Muscle of arm (tissue), 12 donors: ENCODE results near the gene ADARB2. TPM values are rescaled to one million over a fixed set of nuclear protein-coding genes. Genes with fewer than 3 reads are reported as not detected.
"Not testable (repeated sequence)": the region's sequence is repeated elsewhere in the genome, so short reads cannot be mapped to it uniquely, and the experiment has no call there.

Experiments used
- DNase-seq: peaks from one replicate; pipeline ENCODE4 v3.0.0-alpha.2; 2013
- polyA plus RNA-seq, 12 donors: library from polyadenylated mRNA; unstranded; fragments of 120-200 nt; gene quantifications; one replicate each; pipeline ENCODE4 v1.2.1, GENCODE V29; 2013; ENCODE audit not compliant: insufficient read length in 12 of 12

Gene ADARB2
- polyA plus RNA-seq, 12 donors = 0.07 to 0.48 (median 0.32) TPM; not detected in 2

DNA sequence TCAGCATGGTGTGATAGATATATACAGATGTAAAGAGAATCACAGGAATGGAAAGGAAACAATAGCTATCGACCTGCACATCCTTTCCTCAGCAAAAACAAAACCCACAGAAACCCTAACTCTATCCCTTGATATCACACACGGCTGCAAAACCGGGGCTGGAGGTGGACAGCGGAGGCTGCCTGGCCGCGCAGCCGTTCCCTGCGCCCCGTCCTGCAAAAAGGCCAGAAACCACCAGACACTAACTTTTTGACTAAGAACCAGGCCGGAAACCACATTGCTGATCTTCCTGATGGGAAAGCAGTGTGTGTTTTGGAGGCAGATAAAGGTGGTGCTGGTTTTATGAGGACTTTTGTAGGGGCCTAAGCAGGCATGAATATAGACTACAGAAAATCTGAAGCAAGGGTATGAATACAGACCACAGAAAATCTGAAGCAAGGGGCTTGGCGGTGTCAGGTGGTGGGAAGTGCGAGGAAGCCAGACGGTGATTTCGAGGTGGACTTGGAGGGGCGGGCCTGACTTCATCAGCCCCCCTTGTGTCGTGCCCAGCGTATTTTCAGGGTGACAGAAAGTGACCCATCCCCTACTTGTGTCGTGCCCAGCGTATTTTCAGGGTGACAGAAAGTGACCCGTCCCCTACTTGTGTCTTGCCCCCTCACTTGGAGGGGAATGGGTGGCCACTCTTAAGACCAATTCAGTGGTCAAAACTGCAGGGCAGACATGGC lies 557.8 kb downstream of the ADARB2 start:
- DNase-seq = no peak

DNA sequence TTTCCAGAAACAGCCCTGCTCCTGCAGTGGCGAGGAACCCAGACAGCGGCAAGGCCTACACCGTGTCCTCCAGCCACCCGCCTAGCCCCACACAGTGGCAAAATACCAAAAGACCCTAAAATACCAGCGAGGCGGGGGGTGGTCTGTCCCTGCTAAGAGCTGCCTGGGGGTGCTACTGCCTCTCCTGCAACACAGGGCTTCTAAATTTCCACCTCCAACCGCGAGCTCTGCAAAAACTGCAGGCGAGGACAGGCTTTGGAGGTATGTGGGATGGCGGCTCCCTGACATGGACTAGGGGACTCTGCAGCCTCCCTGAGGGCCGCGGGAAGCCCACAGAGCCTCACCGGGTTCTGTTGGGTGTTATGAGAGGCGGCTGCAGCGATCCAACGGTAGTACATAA lies 558.8 kb downstream of the ADARB2 start:
- no peak for DNase-seq

DNA sequence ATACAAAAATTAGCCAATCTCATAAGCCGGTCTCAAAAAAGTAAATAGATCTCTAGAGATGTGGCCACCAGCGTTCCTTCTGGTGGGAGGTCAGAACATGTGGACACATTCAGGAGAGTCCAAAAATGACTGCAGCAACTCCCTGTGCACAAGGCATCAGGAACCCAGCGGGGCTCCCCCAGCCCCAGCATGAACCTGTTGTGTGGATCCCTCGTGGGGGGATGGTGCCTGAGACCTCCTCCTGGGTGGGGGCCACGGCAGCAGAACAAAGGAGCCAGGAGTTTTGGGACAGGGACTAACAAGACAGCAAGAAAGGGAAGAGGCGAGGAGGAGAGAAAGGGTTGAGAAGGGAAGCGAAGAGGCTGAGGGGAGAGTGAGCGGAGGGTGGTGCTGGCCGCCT lies 559.4 kb downstream of the ADARB2 start:
- DNase-seq = no peak

DNA sequence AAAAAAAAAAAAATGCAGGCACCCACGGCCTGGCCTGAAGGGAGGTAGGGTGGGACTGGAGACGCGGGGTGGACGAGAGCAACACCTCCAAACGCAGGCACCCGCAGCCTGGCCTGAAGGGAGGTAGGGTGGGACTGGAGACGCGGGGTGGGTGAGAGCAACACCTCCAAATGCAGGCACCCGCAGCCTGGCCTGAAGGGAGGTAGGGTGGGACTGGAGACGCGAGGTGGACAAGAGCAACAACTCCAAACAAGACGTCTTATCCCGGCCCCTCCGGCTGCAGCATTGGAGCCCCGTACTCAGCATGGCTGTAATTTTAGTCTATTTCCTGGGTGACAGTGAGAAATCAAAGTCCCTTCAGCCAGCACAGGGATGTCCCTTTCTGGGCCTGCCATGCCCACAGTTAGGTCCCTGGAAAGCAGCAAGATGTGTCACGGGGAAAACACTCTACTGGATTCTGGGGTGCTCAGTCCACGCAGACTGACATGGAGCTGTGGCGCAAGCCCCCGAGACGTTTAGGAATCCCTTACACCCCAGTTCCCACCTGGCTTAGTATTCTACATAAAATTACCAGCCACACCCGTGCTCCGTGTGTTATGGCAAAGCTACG lies 561.3 kb downstream of the ADARB2 start:
- DNase-seq = no peak

DNA sequence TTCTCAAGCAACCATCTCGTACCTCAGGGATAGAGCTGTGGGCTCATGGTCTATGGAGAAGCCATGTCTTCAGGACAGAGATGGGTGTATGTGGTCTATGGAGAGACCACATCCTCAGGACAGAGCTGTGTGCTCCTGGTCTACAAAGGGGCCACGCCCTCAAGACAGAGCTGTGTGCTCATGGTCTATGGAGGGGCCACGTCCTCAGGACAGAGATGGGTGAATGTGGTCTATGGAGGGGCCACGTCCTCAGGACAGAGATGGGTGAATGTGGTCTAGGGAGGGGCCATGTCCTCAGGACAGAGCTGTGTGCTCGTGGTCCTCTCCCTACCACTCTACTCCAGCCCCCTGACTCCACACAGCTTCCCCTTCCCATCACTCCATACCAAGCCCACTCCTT lies 563.3 kb downstream of the ADARB2 start:
- no peak for DNase-seq

DNA sequence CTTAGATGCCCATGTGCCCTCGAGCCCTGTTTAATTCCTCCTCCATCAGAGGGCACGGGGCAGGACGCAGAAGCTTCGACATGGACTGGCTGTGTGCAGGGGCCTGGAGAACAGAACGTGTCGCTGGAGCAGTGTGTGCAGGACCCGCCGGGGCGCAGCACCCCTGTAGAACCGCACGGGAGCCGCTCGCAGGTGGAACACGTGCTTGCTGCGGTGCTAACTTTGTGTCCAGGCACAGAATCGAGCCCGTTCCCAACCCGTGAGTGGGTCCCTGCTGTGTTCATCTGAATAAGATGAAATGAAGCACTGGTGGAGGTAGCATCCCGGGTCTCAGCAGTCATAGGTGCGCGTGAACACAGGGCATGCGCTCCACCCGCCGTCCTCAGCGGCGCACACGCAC lies 564.2 kb downstream of the ADARB2 start:
- DNase-seq = no peak

DNA sequence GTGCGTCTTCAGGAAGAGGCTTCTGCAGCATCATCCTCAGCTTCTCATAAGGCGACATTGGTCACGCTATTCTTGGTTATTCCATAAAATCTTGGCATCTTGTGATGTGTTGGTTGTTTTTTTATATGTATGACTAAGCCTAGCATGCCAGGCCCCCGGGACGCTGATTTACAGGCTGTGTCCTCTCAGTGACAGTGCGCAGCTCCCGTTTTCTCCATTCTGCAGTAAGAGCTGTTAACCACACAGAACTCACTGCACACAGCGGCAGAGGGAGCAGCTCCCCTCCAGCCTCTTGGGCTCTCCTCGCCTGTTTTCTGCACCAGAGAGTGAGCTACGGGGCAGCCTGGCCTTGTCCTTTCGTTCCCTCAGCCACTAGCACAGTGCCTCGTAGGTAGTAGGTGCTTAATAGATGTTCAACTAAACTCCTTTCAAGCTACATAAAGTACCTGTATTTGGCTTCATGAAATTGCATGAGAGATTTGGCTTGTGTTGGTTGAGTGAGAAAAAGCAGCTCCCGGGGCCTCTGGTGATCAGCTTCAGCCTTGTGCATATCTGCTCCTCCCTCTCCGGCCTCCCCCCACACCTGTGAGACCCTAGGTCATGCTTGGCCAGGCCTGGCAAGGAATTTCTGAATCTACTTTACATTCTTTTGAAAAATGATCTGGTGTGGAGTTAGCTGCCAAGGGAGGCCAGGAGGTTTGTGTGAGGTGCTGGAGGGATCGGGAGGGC lies 564.9 kb downstream of the ADARB2 start:
- no peak for DNase-seq

DNA sequence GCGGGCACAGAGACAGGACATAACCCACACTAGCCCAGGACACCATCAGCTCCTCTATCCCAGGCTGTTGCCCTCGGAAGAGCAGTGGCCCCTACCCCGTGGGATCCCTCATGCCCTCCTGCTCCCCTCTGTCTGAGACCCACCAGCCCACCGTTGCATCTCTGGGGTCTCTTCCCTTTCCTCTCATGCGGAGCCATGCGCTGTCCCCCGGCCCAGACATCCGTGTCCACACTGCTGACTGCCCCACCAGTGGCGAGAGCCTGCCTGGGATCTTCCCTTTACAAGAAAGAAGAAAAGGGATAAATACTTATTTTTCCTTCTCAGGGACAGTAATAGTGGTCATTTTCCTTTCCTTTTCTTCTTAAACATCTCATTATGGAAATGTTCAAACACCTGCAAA lies 565.7 kb downstream of the ADARB2 start:
- DNase-seq = no peak

DNA sequence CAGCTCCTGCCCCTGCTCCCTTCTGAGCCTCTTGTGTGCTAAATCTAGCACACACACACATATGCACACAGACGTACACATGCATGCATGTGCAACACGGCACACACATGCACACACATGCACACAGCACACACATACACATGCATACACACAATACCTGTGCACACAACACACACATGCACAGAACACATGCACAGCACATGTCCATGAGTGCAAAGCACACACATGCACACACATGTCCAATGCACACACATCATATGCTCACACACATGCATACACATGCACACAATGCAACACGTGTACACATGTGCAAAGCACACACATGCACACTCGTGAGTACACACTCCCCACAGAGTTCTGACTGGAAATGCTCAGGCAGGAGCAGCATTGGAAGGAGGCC lies 566.1 kb downstream of the ADARB2 start:
- DNase-seq = no peak

DNA sequence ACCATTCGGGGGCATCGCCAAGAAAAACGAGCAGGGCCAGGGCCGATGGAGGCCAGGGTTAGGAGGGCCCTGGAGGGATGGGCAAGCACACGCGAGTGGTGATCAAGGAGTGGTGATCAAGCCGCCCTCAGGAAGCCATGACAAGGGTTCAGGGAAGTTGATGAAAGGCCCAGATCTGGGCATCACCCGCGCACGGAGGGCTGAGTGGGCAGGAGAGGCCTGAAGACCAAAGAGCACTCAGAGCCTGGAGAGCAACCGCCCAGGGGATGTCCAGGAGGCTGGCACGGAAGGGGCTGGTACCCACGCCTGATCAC lies 566.5 kb downstream of the ADARB2 start:
- DNase-seq = no peak

DNA sequence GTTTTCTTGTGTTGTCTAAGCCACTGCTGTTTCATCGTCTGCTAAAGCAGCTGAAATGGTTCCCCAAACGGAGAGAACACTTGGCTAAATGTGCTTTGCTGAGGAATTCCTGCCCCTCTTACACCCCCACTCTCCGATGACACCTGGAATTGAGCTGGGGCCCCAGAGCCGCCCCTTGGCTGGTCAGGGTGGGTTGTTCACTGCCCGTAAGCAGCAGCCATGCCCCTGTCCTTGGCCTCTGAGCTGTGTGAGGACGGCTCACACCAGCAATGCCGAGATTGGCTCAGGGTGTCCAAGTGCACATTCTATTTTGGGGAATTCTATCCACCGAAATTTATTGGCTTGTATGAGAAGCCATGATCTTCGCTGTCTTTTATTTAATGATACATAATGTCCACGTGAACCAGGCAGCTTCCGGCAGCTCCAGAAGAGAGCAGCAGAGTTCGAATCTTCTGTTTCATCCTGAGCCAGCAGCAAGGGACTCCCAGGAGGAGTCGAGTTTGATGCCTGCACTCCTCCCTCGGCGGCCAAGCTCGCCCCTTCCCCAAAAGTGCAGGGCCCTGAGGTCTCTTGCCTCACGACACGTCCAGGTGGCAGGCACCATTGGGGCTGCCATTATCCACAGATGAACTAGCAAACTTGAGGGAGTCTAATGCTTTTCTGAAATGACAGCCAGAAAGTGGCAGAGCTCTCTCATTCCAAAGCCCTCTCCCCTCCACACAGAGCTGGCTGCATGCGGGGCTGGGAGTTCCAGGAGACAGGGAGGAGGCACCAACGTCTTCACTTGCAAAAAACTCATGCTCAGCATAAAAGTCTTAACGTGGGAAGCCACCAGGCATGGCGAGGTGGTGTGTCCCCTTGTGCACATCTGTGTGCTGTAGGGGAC lies 567.1 kb downstream of the ADARB2 start:
- no peak for DNase-seq

DNA sequence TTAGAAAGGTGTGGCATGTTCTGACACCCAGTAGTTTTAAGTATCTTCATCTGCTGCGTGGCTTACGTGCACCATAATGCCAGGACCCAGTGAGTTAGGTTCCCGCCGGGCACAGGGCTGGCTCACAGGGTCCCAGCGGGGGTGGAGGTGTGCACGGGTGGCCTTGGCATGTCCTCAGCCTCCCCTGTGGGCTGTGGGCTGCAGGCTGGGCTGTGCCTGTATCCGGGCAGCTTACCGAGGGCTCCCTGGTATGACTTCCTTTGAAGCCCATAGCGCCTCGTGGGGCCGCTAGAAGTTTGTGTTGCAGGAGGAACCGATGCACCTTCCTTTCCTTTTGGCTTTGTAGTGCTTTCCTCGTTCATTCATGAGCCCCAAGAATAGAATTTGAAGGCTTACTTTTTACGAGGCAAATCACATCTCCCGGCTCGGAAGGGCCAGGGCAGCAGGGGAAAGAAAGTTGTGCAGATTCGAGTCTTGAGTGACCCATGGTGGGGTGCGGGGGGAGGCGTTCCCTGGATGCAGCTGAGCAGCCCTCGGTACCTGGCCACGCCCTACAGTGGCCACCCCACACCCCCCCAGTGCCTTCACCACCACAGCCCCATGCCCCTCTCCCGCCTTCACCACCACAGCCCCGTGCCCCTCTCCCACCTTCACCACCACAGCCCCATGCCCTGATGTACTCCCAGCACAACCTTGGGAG lies 568.0 kb downstream of the ADARB2 start:
- DNase-seq = no peak

DNA sequence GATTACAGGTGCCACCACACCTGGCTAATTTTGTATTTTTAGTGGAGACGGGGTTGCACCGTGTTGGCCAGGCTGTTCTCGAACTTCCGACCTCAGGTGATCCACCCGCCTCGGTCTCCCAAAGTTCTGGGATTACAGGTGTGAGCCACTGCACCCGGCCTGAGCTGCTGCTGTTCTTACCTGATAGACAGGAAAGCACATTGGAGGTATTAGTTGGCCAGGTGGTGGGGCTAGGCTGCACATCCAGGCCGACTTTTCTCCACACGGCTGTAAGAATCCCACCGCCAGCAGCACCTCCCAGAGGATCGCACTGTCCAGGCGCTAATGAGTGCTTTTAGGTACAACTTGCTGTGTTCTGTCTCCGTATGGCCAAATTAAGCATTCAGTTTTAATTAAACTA lies 568.6 kb downstream of the ADARB2 start:
- no peak for DNase-seq

DNA sequence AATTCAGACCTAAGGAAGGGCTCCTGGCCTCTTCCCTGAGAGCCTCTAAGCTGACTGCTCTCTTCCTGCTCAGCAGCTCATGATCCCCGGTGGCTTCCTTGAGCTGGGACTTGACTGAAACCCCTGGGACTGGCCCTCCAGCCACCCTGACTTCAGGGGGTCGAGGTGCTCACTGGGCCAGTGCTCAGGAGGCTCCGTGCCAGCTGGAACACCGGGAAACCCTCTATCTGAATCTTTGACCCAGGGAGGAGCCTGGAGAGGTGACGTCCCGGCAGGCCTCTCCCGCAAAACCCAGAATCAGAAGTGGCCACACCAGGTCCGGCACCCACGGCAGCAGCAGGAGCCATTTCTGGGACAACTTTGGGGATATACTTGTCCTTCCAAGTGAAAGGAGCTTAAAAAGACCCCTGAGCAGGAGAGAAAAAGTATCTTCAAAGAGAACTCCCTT lies 570.5 kb downstream of the ADARB2 start:
- no peak for DNase-seq

DNA sequence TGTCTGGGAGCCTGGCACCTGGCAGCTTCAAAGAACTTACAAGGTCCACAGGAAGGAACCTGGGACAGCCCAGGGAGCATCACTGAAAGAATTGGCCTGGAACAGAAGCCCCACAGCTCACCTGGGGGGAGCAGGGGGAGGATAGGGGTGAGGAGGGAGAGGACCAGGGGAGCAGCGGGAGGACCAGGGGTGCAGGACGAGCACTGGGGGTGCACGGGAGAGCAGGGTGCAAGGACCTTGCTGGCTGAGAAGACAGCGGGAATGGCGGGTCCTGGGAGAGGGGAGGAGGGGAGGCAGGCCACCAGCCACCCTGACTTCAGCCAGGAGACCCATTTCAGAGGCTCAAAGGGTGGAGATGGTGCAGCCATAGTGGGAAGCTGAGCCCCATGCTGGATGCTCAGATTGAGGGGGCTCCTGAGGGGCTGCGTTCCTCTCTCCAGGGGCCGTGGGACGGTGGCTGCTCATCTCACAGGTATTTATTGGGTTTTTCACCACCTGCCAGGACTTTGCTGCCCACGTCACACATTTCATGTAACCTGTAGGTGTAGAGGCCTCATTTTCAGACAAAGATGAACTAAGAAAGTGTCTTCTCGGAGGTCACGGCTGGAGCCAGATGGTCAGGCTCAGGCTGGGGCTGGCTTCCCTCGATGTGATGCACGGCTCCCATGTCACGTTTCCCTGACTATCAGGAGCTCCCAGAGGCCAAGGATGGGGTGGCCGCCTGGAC lies 571.1 kb downstream of the ADARB2 start:
- no peak for DNase-seq

DNA sequence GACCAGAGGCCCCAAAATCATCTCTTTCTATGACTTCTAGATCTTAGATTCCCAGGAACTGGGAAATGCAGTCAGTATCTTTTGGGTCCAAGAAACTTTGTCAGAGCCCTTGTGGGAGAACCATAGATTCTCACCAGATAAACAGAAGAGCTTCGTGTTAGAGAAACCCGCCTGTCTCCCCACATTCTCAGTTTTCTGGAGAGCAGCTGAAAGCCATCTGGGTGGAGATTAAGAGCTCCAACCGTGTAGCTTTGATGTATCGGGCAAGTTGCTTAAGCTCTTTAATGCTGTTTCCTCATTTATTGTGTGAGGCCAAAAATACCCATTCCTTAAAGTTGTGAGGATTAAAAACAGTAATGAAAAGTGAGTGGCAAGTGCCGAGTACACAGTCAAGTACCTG lies 573.5 kb downstream of the ADARB2 start:
- no peak for DNase-seq

DNA sequence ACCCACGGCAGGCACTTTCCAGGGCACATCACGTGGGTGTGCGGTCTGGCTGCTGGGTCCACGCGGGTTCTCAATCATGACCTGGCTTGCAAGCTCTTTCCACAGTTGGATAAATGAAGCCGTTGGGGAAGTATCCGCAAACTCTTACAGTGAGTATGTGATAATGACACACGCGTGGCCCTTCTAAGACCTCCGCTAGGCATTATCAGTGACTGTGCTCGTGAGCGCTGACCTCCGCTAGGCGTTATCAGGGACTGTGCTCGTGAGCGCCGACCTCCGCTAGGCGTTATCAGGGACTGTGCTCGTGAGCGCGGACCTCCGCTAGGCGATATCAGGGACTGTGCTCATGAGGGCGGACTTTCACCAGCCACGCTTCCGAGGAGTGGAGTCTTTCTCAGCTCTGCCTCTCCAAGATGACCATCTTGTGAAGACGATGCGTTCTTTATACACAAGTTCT lies 574.1 kb downstream of the ADARB2 start:
- DNase-seq = no peak

DNA sequence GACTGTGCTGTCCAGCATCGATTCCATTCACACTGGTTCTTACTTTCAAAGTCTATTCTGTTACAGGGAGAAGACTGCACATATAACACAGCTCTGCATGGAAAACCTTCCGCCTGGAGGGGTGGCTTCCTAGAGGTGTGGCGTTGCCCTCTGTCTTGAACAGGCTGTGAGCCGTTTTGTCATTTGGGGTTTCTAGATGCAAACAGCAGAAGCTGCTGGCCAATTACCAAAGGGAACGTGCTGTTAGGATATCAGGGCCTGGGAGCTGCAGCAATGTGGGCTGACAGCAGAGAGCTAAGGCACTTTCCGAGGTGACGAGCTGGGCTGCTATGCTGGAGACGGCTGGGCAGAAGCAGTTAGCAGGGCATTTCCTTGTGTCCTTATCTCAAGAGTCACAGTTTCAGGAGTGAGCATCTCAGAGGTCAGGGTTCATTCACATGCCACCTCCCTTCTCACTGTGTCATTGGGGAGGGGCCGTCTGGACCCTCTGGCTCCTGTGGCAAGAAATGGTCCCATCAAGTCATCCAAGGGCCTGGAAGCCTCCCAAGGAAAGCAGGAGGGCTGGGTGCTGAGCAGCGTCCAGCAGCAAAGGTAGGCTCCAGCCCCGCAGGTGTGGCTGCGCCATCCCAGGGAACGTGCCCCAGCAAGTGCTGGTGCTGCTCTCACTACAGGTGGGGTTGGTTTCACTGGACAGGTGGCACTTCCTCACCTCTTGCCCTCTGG lies 574.7 kb downstream of the ADARB2 start:
- DNase-seq = no peak

DNA sequence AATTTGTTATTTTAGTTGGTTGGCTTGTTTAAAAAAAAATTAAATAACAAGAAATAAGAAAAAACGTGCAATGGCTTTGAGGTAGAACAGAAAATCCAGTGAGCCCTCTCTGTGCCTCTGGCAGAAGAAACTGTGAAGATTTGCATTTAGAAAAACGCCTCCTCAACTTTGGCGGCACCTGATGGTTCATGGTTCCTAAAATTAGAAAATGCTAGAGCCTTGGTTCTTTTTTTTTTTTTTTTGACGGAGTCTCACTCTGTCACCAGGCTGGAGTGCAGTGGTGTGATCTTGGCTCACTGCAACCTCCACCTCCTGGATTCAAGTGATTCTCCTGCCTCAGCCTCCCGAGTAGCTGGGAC lies 576.0 kb downstream of the ADARB2 start:
- DNase-seq = not testable (repeated sequence)
